GM18517 (cell line): ENCODE data around the gene FRMPD4.
"Not testable (repeated sequence)": the region's sequence is repeated elsewhere in the genome, so short reads cannot be mapped to it uniquely, and the experiment has no call there.

ENCODE experiments used
- ATAC-seq: cut with Tn5 transposase; IDR thresholded peaks from one replicate; pipeline ENCODE4 v1.9.1; 2021; ENCODE audit warnings: mild to moderate bottlenecking, moderate library complexity; ENCODE audit not compliant: unreplicated experiment

Gene FRMPD4

GRCh38 chrX:12138361-12139313 is at the start of gene FRMPD4:
TSS of gene FRMPD4 (plus strand) at chrX:12138473. CDS start at chrX:12138972, 499 bp downstream.
- no peak for ATAC-seq

GRCh38 chrX:12089740-12090139 is 48.5 kb upstream of the FRMPD4 start:
- no peak for ATAC-seq

- ATAC-seq, result no peak
Measured at GRCh38 chrX:12113321-12113720, 25.0 kb upstream of the FRMPD4 start.

GRCh38 chrX:12115377-12115776 is 22.9 kb upstream of the FRMPD4 start:
- no peak for ATAC-seq

GRCh38 chrX:12118134-12118533 is 20.1 kb upstream of the FRMPD4 start:
- ATAC-seq, result no peak

GRCh38 chrX:12128017-12128416 is 10.3 kb upstream of the FRMPD4 start:
- no peak for ATAC-seq

- ATAC-seq, result no peak
Measured at GRCh38 chrX:12137951-12138360, 317 bp upstream of the FRMPD4 start.

- ATAC-seq, result no peak
Measured at GRCh38 chrX:12139934-12140611, 1.8 kb downstream of the FRMPD4 start.

GRCh38 chrX:12141511-12141910 is 3.2 kb downstream of the FRMPD4 start:
- no peak for ATAC-seq

GRCh38 chrX:12142661-12143060 is 4.4 kb downstream of the FRMPD4 start:
- ATAC-seq, result no peak

GRCh38 chrX:12145402-12145801 is 7.1 kb downstream of the FRMPD4 start:
- ATAC-seq, result no peak

GRCh38 chrX:12149670-12150407 is 11.6 kb downstream of the FRMPD4 start:
- ATAC-seq, result no peak

- no peak for ATAC-seq
Measured at GRCh38 chrX:12153317-12153716, 15.0 kb downstream of the FRMPD4 start.

- no peak for ATAC-seq
Measured at GRCh38 chrX:12153741-12154140, 15.5 kb downstream of the FRMPD4 start.

- ATAC-seq, result no peak
Measured at GRCh38 chrX:12159799-12160198, 21.5 kb downstream of the FRMPD4 start.

- ATAC-seq, result no peak
Measured at GRCh38 chrX:12162420-12162819, 24.1 kb downstream of the FRMPD4 start.

GRCh38 chrX:12164180-12164579 is 25.9 kb downstream of the FRMPD4 start:
- not testable (repeated sequence) for ATAC-seq

- ATAC-seq, result no peak
Measured at GRCh38 chrX:12170755-12171154, 32.5 kb downstream of the FRMPD4 start.

- ATAC-seq, result no peak
Measured at GRCh38 chrX:12174358-12174757, 36.1 kb downstream of the FRMPD4 start.

GRCh38 chrX:12197030-12197429 is 58.8 kb downstream of the FRMPD4 start:
- ATAC-seq, result no peak

GRCh38 chrX:12206413-12206812 is 68.1 kb downstream of the FRMPD4 start:
- no peak for ATAC-seq
